ENCODE measurements around the gene GSTA3.
"Not testable (repeated sequence)": the region's sequence is repeated elsewhere in the genome, so short reads cannot be mapped to it uniquely, and the experiment has no call there.

The GSTA3 gene

DNA sequence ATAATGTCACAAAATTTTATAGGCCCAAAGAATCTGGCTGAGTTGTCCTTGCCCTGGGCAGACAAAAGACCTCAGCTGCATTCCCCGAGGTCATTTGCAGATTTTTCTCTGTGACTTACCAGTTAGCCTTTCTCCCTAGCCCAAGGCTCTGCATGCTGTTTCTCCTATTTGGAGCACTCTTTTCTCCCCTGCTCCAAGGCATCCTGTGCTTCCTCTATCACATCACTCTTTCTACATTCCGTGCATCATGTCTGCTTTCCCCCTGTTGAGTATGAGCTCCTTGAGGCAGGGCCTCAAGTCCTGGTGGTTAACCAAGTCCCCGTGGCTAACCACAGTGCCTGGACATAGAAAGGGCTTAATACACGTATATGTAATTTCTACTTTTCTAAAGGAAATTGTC lies 593 bp upstream of the GSTA3 start:
- no peak for DNase-seq (ENCODE audit: low spot score)

DNA sequence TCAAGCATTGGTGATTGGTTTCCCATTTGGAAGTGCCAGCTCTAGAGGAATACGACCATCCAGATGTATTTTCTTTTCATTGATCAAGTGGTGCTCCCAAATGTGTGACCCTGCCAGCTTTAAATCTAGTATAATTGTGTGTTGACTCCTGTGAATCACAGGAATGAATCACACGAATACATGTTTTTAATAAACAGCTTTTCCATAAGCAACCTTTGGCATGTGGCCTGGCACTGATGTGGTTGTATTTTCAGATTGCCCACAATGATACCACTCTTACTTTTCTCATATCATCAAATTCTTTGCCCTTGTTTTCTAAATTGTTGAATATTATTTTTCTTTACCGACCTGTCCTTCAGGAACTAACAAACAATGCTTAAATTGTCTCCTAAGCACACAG lies 367 bp downstream of the GSTA3 start:
- DNase-seq (ENCODE audit: low spot score): no peak

DNA sequence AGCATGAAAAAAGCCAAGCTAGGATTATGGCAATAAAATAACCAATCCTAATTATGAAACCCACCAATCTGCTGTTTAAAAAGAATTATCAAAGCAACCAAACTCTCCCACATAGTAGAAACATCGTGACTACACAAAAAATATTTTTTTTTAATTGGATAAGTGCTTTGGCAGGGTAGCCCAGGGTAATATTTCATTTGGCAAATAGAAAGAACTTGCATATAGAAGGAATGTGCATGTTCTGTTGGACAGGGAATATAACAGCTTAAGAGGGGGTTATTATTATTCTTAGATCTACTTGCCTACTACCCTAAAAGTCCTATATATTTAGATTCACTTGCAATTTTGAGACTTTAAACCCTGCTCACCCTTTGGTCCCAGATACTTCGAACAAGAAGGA lies 972 bp downstream of the GSTA3 start:
- DNase-seq (ENCODE audit: low spot score): no peak

DNA sequence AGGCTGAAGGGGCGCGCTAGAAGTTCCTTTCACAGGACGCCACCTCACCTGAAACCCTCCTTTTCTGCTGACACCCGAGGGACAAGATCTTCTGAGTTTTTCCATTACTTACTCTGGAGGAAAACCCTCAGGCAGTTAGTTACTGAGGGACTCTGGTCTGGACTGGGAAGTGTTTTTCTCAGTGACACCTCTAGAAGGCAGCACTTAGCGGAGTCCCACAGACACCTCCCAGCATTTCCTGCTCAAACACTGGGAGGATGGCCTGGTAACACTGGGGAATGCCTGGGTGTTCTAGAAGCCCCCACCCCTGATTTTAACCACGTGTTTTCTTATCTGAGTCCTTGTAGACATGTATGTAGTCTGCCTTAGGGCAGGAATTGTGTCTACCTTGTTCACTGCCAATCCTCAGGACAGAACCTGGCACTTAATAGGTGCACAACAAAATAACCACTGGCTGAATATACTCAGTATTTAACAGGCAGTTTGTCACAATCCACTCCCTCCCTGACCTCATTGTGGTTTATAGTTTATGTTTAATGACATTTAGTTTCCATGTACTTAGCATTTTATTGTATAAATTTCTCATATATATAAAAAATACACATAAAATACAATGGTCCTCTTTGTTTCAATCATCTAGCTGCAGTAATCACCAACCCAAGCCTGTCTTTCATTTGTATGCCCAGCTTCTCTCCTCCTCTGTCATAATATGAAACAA lies 4.8 kb downstream of the GSTA3 start:
- DNase-seq (ENCODE audit: low spot score): no peak

DNA sequence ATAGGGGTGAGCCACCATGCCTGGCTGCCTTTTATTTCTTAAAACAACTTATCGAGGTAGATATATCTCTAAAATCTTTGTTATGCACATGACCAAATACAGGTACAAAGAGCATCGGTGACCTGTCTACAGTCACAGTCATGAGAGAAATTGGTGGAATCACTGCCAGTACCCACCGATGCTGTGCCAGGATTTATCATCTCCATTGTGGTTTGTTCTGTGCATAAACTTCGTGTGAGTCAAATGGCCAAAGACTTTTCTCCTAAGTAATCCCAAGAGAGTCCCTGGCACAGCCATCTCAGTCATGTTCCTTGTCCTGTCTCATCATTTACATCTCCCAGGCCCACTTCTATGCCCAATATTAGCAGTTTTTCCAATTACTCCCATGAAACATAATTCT lies 9.0 kb downstream of the GSTA3 start:
- DNase-seq (ENCODE audit: low spot score): no peak

DNA sequence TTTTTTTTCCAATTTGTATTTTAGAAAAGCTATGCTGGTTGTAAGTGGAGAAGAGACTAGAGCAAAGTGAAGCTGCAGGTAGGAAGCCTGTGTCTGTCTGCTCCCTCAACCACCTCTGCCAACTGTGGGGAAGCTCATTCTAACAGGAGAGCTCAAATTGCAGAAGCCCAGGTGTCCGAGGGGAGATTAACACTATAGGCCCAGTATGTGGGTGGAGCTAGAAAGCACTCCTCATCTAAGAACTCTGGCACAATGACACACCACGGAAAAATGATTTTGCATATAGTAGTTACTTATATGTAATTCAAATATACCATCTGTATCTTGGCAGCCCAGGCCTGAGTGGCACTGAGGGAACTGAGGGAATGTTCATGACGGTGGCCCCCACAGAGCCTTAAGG lies 13.7 kb downstream of the GSTA3 start:
- DNase-seq (ENCODE audit: low spot score): not testable (repeated sequence)

DNA sequence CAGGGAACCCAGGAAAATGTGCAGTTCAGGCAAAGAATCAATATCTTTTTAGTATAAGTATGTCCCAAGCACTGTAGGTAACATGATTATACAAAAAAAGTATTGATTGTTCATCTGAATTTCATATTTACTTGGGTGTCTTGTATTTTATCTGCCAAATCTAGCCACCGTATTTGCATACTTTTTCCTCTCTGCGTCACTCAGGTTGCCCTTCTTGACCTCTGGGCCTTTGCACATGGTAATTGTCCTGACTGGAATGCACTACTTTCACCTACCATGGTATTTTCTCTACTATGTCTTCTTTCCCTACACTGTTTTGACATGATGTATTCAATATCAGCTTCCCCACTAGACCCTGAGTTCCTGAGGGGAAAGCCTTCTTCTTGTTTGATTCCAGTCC lies 15.2 kb downstream of the GSTA3 start:
- no peak for DNase-seq (ENCODE audit: low spot score)

DNA sequence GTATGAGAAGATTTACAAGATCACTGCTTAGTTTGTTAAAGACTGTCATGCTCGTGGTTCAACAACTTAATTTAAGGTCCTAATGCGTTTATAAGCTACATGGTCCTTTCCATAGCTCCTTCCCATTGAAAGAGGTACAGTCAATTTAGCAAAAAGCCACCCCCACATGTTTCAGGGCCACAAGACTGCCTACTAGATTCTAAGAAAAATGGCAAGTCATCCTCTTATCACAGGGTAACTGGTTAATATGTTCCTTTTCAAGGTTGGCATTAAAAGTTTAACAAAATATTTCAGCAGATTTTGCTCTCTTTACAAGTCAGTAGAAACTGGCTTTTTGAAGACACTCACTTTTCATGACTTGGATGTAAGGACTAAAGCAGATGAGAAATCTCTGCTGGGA lies 15.7 kb downstream of the GSTA3 start:
- DNase-seq (ENCODE audit: low spot score): no peak

DNA sequence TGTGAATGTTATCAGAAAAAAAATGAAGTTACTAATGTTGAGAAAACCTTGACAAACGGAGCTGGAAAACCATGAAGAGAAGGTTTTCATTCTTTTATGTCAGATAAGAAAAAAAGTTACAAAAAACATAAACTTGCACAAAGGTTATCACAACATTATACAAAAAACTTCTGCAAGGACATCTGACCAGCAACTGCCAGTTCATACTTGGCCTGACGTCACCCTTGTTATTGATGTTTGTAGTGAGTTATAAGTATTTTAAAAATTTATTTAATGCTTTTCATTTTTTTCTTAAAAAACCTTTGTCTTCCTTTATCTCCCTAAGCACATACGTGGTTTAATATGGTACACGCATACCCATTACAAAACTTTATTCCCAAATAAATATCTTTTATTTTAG lies 16.3 kb downstream of the GSTA3 start:
- DNase-seq (ENCODE audit: low spot score): no peak

DNA sequence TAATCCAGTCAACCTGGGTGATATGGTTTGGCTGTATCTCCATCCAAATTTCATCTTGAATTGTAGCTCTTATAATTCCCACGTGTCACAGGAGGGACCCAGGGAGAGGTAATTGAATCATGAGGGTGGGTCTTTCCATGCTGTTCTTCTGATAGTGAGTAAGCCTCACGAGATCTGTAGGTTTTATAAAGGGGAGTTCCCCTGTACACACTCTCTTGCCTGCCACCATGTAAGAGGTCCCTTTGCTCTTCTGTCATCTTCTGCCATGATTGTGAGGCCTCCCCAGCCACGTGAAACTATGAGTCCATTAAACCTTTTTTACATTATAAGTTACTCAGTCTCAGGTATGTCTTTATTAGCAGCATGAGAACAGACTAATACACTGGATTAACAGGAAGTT lies 19.5 kb downstream of the GSTA3 start:
- DNase-seq (ENCODE audit: low spot score): no peak

DNA sequence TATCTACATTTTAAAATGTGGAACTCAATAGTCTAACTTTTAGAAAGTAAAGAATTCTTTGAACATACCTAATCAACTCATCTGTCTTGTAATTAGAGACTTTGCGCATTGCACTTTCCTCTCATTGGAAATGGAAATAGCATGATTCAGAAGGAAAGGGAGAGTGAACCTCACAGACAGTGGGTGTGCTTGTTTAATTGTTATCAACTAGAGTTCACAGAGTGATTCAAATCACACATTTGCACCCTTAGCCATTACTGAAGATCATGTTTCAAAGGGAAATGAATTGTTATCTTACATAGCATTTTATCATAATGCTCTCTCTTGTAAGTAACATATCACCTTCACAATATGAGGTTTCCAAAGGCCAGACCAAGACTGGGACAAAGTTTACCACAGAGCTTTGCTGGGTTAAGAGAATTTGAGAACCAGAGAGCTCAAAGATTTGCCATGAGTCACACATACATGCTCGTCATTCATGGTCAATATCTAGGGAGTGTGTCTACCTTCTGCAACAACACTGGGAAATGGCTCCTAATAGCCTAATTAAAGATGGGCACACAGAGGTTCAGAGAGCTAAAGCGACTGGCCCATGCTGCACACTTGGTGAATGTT lies 21.5 kb downstream of the GSTA3 start:
- DNase-seq (ENCODE audit: low spot score): no peak

DNA sequence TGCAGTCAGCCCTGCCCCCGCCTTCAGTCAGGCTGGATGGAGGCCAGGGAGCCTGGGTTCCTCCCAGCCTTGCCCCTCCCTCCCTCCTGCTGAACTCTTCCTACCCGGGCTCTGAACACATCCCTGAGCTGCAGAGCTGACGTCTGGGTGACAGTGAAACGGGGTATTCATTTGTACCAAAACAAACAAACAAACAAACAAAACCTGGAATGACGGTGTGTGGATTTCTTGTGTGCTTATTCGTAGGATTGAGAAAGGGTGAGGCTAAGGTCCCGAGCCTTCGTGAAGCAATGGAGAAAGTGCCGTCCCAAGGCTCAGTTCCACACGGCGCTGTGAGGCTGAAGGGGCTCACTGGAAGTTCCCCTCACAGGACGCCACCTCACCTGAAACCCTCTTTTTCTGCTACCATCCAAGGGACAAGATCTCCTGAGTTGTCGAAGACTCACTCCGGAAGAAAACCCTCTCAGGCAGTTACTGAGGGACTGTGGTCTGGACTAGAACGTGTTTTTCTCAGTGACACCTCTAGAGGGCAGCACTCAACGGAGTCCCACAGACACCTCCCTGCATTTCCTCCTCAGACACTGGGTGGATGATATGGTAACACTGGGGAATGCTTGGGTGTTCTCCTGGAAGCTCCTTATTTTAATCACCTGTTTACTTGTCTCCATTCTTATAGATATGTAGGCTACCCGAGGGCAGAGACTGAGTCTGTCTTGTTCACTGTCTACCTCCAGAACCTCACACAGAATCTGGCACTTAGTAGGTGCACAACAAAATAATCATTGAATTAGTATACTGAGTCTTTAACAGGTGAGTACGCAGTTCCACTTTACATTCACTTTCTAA lies 27.3 kb downstream of the GSTA3 start:
- DNase-seq (ENCODE audit: low spot score): peak; percentile 80

DNA sequence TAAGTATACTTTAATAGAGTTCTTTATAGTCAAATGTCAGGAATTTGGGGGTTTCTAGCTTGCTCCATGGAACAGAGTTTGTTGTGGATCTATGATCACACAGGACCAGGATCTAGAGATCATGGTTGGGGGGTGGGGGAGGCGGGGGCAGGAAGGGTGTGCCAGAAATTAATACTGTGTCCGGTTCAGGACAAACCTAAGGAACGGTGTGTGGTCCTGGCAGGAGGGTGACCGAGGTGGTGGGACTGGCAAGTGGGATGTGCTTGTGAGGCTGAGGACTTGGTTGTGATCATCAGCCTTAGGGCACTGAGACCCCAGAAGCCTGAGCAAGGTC lies 27.9 kb downstream of the GSTA3 start:
- DNase-seq (ENCODE audit: low spot score): no peak

DNA sequence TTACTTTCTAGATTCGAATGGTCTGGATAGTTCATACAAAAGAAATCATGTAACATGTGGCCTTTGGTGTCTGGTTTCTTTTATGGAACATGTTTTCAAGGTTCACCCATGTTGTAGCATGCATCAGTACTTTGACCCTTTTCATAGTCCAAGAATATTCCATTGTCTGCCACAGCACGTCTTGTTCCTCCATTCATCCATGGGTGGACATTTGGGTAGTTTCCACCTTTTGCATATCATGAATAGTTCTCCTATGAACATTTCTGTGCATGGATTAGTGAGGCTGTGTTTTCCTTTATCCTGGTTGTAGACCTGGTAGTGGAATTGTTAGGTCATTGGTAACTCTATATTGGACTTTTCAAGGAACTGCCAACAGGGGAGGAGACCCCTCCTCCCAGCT lies 31.7 kb downstream of the GSTA3 start:
- no peak for DNase-seq (ENCODE audit: low spot score)

DNA sequence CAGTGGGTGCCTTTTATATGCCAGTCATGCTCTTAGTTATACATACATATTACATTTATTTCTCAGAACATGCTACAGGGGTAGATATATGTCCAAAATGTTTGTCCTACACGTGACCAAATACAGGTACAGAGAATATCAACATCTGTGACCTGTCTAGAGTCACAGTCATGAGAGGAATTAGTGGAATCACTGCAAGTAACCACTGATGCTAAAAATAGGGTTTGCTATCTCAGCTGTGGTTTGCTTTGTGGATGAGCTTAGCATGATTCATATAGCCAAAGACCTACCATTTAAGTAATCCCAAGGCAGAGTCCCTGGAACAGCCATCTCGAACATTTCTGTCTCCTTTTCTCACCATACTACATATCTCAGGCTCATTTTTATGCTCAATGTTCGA lies 32.3 kb downstream of the GSTA3 start:
- peak; percentile 57 for DNase-seq (ENCODE audit: low spot score)

DNA sequence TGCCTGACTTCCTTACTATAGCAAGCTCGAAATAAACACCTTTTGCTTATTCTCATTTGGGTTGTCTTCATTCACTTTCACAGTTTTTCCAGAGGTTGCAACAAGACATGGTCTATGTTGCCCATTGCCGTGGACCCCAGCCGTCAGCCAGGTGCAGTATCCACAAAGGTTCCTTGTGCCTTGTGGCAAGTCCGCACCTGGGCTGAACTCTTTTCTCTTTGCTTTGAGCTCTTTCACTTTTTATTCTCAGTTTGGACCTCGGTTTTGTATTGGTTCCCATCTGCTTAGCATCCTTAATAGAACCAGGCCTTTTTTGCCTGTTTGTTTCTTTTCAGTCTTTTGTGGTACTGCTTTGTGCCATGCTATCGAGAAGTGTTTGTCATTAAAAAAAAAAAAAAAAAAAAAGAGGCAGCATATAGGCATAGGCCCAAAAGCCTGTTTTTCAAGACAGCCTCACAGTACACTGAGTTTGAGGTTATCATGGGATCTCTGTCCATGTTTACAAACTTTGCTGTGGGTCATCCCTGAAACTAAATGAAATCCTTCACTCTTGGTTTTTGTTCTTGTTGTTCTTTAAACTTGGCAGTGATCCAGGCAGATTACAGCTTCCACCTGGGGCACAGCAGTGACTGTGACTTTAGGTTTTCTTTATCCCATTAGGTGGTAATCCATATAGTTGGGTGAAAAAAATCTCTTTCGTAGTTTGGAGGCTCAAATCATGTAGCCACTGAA lies 33.3 kb downstream of the GSTA3 start:
- DNase-seq (ENCODE audit: low spot score): no peak

DNA sequence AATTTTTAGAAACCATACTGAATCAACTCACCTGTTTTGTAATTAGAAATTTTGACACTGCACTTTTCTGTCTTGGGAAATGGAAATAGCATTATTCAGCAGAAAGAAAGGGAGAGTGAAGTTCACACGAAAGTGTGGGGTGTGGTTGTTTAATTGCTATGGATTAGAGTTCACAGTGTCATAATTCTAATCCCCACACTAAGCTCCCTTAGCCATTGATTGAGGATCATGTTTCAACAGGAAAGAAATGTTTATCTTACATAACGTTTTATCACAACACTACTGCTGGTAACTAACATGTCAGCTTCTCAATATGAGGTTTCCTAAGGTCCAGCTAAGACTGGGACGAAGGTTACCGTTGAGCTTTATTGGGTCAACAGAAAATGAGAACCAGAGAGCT lies 37.5 kb downstream of the GSTA3 start:
- DNase-seq (ENCODE audit: low spot score): no peak

DNA sequence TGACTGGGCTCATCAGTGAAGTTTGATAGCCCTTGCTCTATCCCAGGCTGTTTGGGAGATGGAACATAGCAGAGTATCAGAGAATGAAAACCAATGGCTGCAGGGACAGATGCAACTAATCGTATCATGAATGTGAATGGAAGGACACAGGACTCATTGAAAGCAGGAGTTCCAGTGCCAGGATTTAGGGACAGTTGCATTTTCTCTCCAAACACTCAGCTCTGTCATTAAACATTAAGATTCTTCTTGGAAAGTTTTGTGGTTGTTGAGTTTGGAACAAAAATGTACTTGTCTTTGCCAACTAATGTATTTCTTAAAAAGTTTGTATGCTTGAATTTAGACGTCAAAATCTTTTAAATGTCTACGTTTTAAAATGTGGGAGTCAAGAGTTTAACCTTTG lies 37.9 kb downstream of the GSTA3 start:
- no peak for DNase-seq (ENCODE audit: low spot score)

DNA sequence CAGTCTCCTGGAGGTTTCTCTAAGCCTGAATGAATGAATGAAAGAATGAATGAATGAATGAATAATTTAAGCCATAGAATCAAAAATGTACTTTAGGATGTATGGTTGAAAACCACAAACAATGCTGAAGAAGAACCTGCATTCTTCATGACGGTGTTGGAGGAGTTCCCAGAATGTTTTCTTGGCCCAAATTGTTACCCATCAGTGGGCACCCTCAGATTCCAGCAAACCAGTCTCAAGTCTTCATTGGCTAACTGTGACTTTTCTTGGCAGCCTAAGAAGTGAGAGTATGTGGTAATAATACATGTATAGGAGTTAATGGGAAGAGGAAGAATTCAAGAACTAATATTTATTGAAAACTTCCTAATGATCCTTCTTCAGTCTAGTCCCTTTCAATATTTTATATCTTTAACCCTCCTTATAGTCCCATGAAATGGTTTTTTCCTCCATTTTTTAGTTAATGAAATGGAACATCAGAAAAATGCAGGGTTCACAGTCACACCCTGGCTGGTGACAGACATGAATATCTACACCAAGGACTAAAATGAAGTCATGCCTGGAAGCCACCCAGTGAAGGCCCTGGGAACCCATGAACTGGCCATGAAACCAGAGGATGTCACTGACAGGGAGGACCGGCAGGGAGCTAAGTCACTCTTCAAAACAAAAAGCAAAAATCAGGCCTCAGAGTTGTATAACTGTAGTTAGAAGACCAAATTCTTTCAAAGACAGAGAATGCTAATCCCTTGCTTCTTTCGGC lies 39.0 kb downstream of the GSTA3 start:
- not testable (repeated sequence) for DNase-seq (ENCODE audit: low spot score)

DNA sequence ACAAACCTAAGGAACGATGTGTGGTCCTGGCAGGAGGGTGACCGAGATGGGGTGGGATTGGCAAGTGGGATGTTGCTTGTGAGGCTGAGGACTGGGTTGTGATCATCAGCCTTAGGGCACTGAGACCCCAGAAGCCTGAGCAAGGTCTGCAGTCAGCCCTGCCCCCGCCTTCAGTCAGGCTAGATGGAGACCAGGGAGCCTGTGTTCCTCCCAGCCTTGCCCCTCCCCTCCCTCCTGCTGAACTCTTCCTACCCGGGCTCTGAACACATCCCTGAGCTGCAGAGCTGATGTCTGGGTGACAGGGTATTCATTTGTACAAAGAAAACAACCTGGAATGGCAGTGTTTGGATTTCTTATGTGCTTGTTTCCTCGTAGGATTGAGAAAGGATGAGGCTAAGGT lies 40.6 kb downstream of the GSTA3 start:
- DNase-seq (ENCODE audit: low spot score): not testable (repeated sequence)

DNA sequence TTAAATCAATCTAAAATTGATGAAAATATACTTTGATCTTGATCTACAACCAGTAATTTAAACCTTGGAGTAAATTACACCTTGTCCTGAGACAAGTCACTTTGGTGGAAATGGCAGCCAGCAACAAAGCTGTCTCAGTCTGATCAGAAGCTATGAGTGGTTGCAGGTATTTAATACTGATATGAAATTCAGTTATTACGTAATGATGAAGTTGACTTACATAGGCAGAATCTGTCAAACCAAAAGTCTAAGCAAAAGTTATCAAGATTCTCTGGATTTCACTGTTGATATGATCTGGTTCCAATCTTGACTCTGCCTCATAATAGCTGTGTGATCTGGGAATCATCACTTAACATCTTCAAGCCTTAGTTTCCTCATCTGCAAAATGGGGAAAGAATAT lies 41.3 kb downstream of the GSTA3 start:
- no peak for DNase-seq (ENCODE audit: low spot score)

DNA sequence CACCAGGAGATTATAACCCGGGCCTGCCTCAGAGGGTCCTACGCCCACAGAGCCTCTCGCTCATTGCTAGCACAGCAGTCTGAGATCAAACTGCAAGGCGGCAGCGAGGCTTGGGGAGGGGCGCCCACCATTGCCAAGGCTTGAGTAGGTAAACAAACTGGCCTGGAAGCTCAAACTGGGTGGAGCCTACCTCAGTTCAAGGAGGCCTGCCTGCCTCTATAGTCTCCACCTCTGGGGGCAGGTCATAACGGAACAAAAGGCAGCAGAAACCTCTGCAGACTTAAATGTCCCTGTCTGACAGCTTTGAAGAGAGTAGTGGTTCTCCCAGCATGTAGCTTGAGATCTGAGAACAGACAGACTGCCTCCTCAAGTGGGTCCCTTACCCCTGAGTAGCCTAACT lies 48.3 kb downstream of the GSTA3 start:
- DNase-seq (ENCODE audit: low spot score): not testable (repeated sequence)

Data from AG08396 (cell line).